Measurements from ENCODE around the gene PLAAT3.

The PLAAT3 gene

DNA sequence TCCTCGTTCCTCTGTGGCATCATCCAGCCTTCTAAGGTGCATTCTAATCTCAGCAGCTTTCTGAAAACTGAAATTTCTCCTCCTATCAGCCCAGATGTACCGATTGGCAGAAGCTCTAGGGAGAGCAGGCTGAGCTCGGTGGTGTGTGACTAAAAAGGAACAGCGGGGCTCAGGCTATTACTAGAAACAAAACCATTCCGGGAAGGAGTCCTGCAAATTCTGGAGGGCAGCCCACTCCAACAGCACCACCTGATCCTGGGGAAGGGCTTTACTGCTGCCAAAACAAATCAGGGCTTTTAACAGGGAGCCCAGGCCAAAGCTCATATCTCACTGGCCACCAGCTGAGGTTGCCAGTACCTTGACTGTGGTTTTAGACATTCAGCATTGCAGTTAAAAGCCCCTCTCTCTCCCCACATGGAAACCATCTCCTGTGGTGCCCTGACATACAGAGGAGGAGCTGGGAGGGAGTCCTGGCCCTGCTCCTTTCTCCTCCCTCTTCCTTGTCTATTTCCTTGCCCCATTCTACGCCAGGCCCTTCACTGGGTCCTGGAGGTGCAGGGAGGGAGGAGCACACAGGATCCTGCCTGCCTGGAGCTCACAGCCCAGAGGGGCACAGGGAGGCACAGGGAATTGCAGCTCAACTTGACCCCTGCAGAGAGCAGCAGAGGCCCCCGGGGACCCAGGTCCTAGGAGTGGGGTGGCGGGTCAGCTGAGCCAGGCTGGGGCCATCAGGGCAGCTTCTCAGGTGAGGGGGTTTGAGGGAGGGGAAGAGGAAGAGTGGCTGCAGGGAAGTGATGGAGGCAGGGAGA, 76.7 kb downstream of the PLAAT3 start:
- TF ChIP-seq, protein P1, sequence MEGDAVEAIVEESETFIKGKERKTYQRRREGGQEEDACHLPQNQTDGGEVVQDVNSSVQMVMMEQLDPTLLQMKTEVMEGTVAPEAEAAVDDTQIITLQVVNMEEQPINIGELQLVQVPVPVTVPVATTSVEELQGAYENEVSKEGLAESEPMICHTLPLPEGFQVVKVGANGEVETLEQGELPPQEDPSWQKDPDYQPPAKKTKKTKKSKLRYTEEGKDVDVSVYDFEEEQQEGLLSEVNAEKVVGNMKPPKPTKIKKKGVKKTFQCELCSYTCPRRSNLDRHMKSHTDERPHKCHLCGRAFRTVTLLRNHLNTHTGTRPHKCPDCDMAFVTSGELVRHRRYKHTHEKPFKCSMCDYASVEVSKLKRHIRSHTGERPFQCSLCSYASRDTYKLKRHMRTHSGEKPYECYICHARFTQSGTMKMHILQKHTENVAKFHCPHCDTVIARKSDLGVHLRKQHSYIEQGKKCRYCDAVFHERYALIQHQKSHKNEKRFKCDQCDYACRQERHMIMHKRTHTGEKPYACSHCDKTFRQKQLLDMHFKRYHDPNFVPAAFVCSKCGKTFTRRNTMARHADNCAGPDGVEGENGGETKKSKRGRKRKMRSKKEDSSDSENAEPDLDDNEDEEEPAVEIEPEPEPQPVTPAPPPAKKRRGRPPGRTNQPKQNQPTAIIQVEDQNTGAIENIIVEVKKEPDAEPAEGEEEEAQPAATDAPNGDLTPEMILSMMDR (IDR thresholded peaks at IDR 0.05; ENCODE audit: low read depth, low read length), result no peak
- TF ChIP-seq MAX (IDR thresholded peaks at IDR 0.05; ENCODE audit: low read depth, low read length) (no peak), POLR2A (IDR thresholded peaks at IDR 0.05; ENCODE audit: extremely low read depth, insufficient read length) (no peak), MYC (IDR thresholded peaks at IDR 0.05; ENCODE audit: low read depth, low read length) (no peak)
- no peak overlapping the region for H3K4me3 ChIP-seq (ENCODE audit: low read depth, low read length)
- no peak for DNase-seq (ENCODE audit: low read depth)

- peak; percentile 58 for DNase-seq (ENCODE audit: low read depth)
- TF ChIP-seq, protein P1 (IDR thresholded peaks at IDR 0.05; ENCODE audit: low read depth, low read length), result no peak
- TF ChIP-seq MAX (IDR thresholded peaks at IDR 0.05; ENCODE audit: low read depth, low read length) (no peak), MYC (IDR thresholded peaks at IDR 0.05; ENCODE audit: low read depth, low read length) (no peak), POLR2A (IDR thresholded peaks at IDR 0.05; ENCODE audit: extremely low read depth, insufficient read length) (no peak)
- no peak within 1 kb of the TSS for H3K4me3 ChIP-seq (ENCODE audit: low read depth, low read length)
Observed at GRCh38 chr11:63536669-63537292, 77.5 kb downstream of the PLAAT3 start, which contains the start of gene PLAAT4. PLAAT4 (plus strand) TSS chr11:63536808; CDS start chr11:63536869, 61 bp downstream.

DNA sequence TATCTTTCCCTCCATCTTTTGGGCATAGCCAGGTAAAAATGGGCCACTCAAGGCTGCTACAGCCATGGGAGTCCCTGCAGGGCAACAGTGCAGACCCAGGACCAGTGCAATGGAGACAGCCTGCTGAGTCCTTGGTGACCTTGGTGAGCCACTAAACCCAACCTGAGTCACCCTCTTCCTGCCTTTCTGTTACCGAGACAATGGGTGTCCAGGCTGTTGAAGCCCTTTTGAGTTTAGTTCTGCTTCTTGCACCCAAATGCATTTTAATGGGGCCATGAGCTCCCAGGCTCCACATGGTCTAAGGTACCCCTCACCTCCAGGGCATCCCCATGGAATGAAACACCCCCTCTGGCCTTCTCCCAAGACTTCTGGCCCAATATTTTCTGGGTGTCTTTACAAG, 78.5 kb downstream of the PLAAT3 start:
- DNase-seq (ENCODE audit: low read depth), result peak; percentile 89
- no peak overlapping the region for H3K4me3 ChIP-seq (ENCODE audit: low read depth, low read length)
- TF ChIP-seq MYC (IDR thresholded peaks at IDR 0.05; ENCODE audit: low read depth, low read length) (no peak), POLR2A (IDR thresholded peaks at IDR 0.05; ENCODE audit: extremely low read depth, insufficient read length) (no peak), MAX (IDR thresholded peaks at IDR 0.05; ENCODE audit: low read depth, low read length) (peak; percentile 50; the same call in 1 of the 2 replicates)
- TF ChIP-seq, protein P1 (IDR thresholded peaks at IDR 0.05; ENCODE audit: low read depth, low read length), result no peak

- H3K4me3 ChIP-seq (ENCODE audit: low read depth, low read length), result no peak overlapping the region
- no peak for TF ChIP-seq MAX (IDR thresholded peaks at IDR 0.05; ENCODE audit: low read depth, low read length)
- TF ChIP-seq POLR2A (IDR thresholded peaks at IDR 0.05; ENCODE audit: extremely low read depth, insufficient read length), result no peak
- no peak for TF ChIP-seq MYC (IDR thresholded peaks at IDR 0.05; ENCODE audit: low read depth, low read length)
- TF ChIP-seq, protein P1 (IDR thresholded peaks at IDR 0.05; ENCODE audit: low read depth, low read length), result no peak
- peak; percentile 21 for DNase-seq (ENCODE audit: low read depth)
Observed at GRCh38 chr11:63534895-63535461, 79.3 kb downstream of the PLAAT3 start.

GRCh38 chr11:63534076-63534475, 80.2 kb downstream of the PLAAT3 start:
- TF ChIP-seq MAX (IDR thresholded peaks at IDR 0.05; ENCODE audit: low read depth, low read length) (no peak), POLR2A (IDR thresholded peaks at IDR 0.05; ENCODE audit: extremely low read depth, insufficient read length) (no peak), MYC (IDR thresholded peaks at IDR 0.05; ENCODE audit: low read depth, low read length) (no peak)
- TF ChIP-seq, protein P1 (IDR thresholded peaks at IDR 0.05; ENCODE audit: low read depth, low read length), result no peak
- DNase-seq (ENCODE audit: low read depth), result no peak
- no peak overlapping the region for H3K4me3 ChIP-seq (ENCODE audit: low read depth, low read length)
